Esophagus squamous epithelium (tissue), 5 donors: ENCODE measurements around the gene PGAM5. TPM values are rescaled to one million over a fixed set of nuclear protein-coding genes. Genes with fewer than 3 reads are reported as not detected.

Experiments
- DNase-seq: peaks from one replicate; lab custom pipeline; 2025; lab: John Stamatoyannopoulos, UW
- H3K27ac ChIP-seq, 4 donors: fragments of 200-600 bp; sonication (generic); one replicate each; pipeline ENCODE4 v1.5.1; 2016 to 2019; ENCODE audit warnings: mild to moderate bottlenecking in 1 of 4
- H3K27me3 ChIP-seq, 4 donors: fragments of 200-600 bp; sonication (generic); 1 replicate in 3 of 4; 2 replicates in 1 of 4; pipeline versions ENCODE4 v1.5.1 to v1.6.0; 2017 to 2021; ENCODE audit warnings: antibody characterized with exemption in 1 of 4
- H3K36me3 ChIP-seq, 3 donors: fragments of 200-600 bp; sonication (generic); one replicate each; pipeline ENCODE4 v1.5.1; 2016 to 2019
- H3K4me1 ChIP-seq, 3 donors: fragments of 200-600 bp; sonication (generic); one replicate each; pipeline ENCODE4 v1.5.1; 2017 to 2019
- H3K4me3 ChIP-seq, 4 donors: fragments of 200-600 bp; sonication (generic); 1 replicate in 3 of 4; 2 replicates in 1 of 4; pipeline ENCODE4 v1.5.1; 2016 to 2019; ENCODE audit warnings: mild to moderate bottlenecking in 2 of 4, moderate library complexity in 1 of 4
- H3K9me3 ChIP-seq, 3 donors: fragments of 200-600 bp; sonication (generic); one replicate each; pipeline ENCODE4 v1.5.1; 2016 to 2019
- POLR2A ChIP-seq, 4 donors: fragments of 450-650 bp; IDR thresholded peaks; one replicate each; pipeline ENCODE4 v1.6.1; 2017; ENCODE audit warnings: antibody characterized with exemption in 4 of 4, mild to moderate bottlenecking in 4 of 4, moderate library complexity in 3 of 4
- WGBS, 2 donors: methylation state at CpG; one replicate each; pipeline ENCODE4 v1.1.5; 2018; 5-methylcytosine and 5-hydroxymethylcytosine counted together
- intact Hi-C: fragments of 100-400 bp; cut with DNase I; formaldehyde crosslinking; loops from one replicate; pipeline ENCODE4 v1.15.0; 2022
- total RNA-seq, 4 donors: library from RNA; depleted of rRNA; stranded (reverse); fragments of >200 nt; gene quantifications; one replicate each; pipeline ENCODE4 v1.1.0, GENCODE V29; 2016
- TF ChIP-seq, protein P1 (sequence below), 6 experiments: fragments of 450-650 bp in 4 of 6; fragments of 200-600 bp in 2 of 6; sonication (generic) in 2 of 6; IDR thresholded peaks; one replicate each; pipeline ENCODE4 v1.5.1; 2016 to 2019; ENCODE audit warnings: antibody characterized with exemption in 6 of 6, mild to moderate bottlenecking in 4 of 6, moderate library complexity in 4 of 6
- donor health status: DM: yes; HTN: yes; CAD: no.

The PGAM5 gene
- total RNA-seq, 4 donors from 2014 or later, result 33.9 to 71.0 (median 39.9) TPM

DNA sequence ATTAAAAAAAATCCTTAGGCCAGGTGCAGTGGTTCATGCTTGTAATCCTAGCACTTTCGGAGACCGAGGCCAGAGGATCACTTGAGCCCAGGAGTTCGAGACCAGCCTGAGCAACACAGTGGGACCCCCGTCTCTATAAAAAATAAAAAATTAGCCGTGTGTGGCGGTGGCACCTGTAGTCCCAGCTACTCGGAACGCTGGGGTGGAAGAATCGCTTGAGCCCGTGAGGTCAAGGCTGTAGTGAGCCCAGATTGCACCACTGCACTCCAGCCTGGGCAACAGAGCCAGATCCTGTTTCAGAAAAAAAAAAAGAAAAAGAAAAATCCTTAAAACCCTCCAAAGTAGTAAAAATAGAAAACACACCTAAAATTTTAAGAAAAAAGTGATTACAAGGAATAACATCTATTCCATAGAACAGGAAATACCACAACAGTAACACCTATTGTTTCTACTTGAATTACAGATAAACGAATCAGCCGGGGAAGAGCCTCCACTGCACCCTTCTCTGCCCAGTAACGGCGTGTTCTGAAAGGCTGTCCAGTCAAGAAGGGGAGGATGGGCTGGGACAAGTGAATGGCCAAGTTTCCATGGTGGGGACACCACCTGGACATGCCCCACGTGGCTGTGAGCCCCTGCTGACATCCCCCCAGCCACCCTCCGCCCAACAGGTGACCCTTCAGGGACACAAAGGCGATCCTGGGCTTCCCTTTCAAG lies 41.3 kb upstream of the PGAM5 start:
- 86% methylated on average over 15 to 17 of the region's 17 CpGs for WGBS, 2 donors
- Histone ChIP-seq H3K4me3 (no peak overlapping the region), H3K4me1 (no peaks in the 10 kb centered on the region), H3K27ac (no peak overlapping the region), H3K27me3 (no peaks in the 10 kb centered on the region), H3K36me3 (peaks cover 11 to 100% (median 39%) of the 10 kb centered on the region in 3 donors), H3K9me3 (no peaks in the 10 kb centered on the region)
- no peak for TF ChIP-seq POLR2A (IDR thresholded peaks at IDR 0.05)
- TF ChIP-seq, protein P1, sequence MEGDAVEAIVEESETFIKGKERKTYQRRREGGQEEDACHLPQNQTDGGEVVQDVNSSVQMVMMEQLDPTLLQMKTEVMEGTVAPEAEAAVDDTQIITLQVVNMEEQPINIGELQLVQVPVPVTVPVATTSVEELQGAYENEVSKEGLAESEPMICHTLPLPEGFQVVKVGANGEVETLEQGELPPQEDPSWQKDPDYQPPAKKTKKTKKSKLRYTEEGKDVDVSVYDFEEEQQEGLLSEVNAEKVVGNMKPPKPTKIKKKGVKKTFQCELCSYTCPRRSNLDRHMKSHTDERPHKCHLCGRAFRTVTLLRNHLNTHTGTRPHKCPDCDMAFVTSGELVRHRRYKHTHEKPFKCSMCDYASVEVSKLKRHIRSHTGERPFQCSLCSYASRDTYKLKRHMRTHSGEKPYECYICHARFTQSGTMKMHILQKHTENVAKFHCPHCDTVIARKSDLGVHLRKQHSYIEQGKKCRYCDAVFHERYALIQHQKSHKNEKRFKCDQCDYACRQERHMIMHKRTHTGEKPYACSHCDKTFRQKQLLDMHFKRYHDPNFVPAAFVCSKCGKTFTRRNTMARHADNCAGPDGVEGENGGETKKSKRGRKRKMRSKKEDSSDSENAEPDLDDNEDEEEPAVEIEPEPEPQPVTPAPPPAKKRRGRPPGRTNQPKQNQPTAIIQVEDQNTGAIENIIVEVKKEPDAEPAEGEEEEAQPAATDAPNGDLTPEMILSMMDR (IDR thresholded peaks at IDR 0.05), result no peak
- intact Hi-C loops, result no loop called here
- DNase-seq, result no peak

DNA sequence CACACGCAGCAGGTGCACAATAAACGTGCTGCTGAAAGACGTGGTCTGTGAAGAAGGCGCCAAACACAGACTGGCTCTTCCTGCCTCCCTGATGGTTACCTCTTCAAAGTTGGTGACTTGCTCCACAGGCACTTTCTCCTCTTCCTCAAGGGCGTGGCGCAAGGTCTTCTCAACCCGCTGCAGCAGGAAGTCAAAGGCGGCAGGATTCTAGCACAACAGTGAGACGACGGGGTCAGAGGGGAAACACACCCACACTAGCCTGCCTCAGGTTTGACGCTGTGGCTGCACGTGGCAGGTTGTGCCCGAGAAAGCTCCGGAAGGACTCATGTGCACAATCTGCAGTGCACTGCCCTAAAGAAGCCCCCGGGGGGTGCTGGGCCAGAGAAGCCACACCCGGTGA lies 38.5 kb upstream of the PGAM5 start:
- H3K9me3 ChIP-seq, result no peaks in the 10 kb centered on the region
- DNase-seq, result no peak
- TF ChIP-seq POLR2A (IDR thresholded peaks at IDR 0.05), result no peak
- TF ChIP-seq, protein P1 (IDR thresholded peaks at IDR 0.05), result no peak
- no peak overlapping the region for H3K27ac ChIP-seq
- H3K27me3 ChIP-seq, result no peaks in the 10 kb centered on the region
- H3K36me3 ChIP-seq, result peaks cover 20 to 100% (median 47%) of the 10 kb centered on the region in 3 donors
- H3K4me3 ChIP-seq, result no peak overlapping the region
- H3K4me1 ChIP-seq, result peaks cover 0 to 13% (median 0%) of the 10 kb centered on the region in 3 donors
- WGBS, 2 donors, result 65 to 67% methylated on average over 5 to 7 of the region's 16 CpGs
- intact Hi-C loops, result no loop called here

DNA sequence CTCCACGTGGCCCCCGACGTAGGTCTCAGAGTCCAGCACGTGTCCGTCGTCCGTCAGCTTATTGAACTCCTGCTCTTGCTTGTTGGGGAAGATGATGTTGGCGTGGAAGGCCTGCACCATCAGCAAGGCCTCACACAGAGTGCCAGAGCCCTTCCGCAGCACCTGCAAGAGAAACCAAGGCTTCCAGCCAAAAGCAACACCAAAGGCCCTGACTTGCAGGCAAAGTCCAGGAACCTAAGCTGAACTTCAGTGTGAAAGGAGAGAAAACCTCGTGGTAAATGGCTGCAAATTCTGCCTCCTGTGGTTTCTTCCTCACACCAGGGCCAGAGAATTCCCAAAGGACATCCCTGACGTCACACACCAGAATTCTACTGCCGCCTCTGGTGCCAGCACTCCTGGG lies 38.0 kb upstream of the PGAM5 start:
- H3K27ac ChIP-seq, result no peak overlapping the region
- peaks cover 0 to 13% (median 0%) of the 10 kb centered on the region in 3 donors for H3K4me1 ChIP-seq
- H3K9me3 ChIP-seq, result no peaks in the 10 kb centered on the region
- no peak for TF ChIP-seq POLR2A (IDR thresholded peaks at IDR 0.05)
- TF ChIP-seq, protein P1 (IDR thresholded peaks at IDR 0.05), result no peak
- intact Hi-C loops, result no loop called here
- H3K36me3 ChIP-seq, result peaks cover 20 to 100% (median 43%) of the 10 kb centered on the region in 3 donors
- no peaks in the 10 kb centered on the region for H3K27me3 ChIP-seq
- 79 to 96% methylated on average over 4 to 5 of the region's 12 CpGs for WGBS, 2 donors
- H3K4me3 ChIP-seq, result no peak overlapping the region
- DNase-seq, result no peak

DNA sequence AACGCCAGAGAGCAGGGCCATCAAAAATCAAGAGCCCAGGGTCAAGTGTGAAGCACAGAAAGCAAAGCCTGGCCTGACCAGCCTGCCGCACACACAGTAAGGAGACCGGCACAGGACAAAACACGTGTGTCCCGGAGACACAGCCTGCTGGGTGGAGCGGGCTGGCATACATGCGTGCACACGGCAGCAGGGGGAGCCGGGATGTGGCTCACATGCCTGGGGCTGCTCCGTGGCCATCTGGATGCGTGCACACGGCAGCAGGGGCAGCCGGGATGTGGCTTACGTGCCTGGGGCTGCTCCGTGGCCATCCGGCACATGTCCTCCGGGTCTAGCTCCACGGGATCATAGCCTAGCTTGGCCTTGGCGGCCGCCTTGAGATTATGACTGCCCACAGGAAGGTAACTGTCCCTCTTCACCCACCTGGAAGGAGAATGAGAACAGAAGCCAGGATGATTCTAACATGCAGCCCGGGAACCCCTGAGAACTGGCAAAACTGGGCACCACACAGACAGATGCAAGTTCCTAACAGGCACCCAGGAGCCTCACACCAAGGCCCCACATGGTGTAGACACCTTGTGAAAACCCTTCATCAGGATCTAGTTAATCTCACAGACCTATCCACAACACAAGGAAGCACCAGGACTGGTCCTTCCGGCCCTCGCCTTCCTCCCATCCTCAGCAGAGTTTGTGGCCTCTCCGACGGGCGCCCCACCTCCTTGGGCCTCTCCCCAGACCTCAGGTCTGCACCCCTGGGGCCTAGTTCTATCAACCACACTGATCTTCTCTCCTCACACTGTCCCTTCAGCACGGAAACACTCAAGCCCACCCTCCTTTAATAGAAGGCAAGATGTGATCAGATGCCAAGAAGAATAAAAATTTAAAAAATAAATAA lies 37.1 kb upstream of the PGAM5 start:
- Histone ChIP-seq H3K27ac (no peak overlapping the region), H3K36me3 (peaks cover 20 to 100% (median 41%) of the 10 kb centered on the region in 3 donors), H3K9me3 (no peaks in the 10 kb centered on the region), H3K27me3 (no peaks in the 10 kb centered on the region), H3K4me1 (peaks cover 0 to 13% (median 0%) of the 10 kb centered on the region in 3 donors), H3K4me3 (no peak overlapping the region)
- intact Hi-C loops, result no loop called here
- TF ChIP-seq, protein P1 (IDR thresholded peaks at IDR 0.05), result no peak
- no peak for TF ChIP-seq POLR2A (IDR thresholded peaks at IDR 0.05)
- DNase-seq, result no peak
- WGBS, 2 donors, result 86 to 90% methylated on average over 20 to 21 of the region's 27 CpGs

DNA sequence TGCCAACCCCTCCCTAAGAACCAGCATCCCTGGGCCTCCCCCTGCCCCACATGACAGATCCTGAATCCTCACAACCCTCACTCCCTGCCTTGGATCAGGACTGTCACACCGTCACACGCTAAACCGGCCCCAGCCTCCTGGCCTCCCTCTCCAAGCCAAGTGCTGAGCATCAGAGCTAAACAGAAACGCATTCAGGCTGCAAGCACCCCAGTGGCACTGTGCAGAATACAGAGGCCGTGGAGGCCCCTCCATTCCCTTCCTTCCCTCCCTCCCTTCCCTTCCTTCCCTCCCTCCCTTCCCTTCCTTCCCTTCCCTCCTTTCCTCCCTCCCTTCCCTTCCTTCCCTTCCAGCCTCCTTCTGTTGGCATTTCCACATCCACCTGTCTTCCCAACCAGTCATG lies 36.1 kb upstream of the PGAM5 start:
- Histone ChIP-seq H3K36me3 (peaks cover 19 to 100% (median 31%) of the 10 kb centered on the region in 3 donors), H3K9me3 (no peaks in the 10 kb centered on the region), H3K4me3 (no peak overlapping the region), H3K27me3 (no peaks in the 10 kb centered on the region), H3K4me1 (peaks cover 0 to 13% (median 0%) of the 10 kb centered on the region in 3 donors), H3K27ac (no peak overlapping the region)
- no peak for DNase-seq
- WGBS, 2 donors, result 94 to 96% methylated on average over 5 of the region's 5 CpGs
- TF ChIP-seq, protein P1 (IDR thresholded peaks at IDR 0.05), result no peak
- no peak for TF ChIP-seq POLR2A (IDR thresholded peaks at IDR 0.05)
- intact Hi-C loops, result no loop called here
